Non-pigmented ciliary epithelial cell (primary cell): ENCODE measurements around the gene TXNDC2.
"Not testable (repeated sequence)": the region's sequence is repeated elsewhere in the genome, so short reads cannot be mapped to it uniquely, and the experiment has no call there.

ENCODE experiments used
- DNase-seq: peaks from one replicate; pipeline ENCODE4 v3.0.0-alpha.2; 2010; ENCODE audit warnings: low read depth

Gene TXNDC2

GRCh38 chr18:9885170-9886004 is at the start of gene TXNDC2:
TXNDC2 (plus strand) TSS chr18:9885973; CDS start chr18:9886681, 708 bp downstream.
- DNase-seq, result no peak

- no peak for DNase-seq
Observed at GRCh38 chr18:9838144-9838877, 47.5 kb upstream of the TXNDC2 start.

- DNase-seq, result no peak
Observed at GRCh38 chr18:9839211-9839610, 46.6 kb upstream of the TXNDC2 start.

- no peak for DNase-seq
Observed at GRCh38 chr18:9839853-9840252, 45.9 kb upstream of the TXNDC2 start.

GRCh38 chr18:9841752-9842151 is 44.0 kb upstream of the TXNDC2 start:
- DNase-seq, result no peak

GRCh38 chr18:9842448-9842847 is 43.3 kb upstream of the TXNDC2 start:
- DNase-seq, result no peak

DNA sequence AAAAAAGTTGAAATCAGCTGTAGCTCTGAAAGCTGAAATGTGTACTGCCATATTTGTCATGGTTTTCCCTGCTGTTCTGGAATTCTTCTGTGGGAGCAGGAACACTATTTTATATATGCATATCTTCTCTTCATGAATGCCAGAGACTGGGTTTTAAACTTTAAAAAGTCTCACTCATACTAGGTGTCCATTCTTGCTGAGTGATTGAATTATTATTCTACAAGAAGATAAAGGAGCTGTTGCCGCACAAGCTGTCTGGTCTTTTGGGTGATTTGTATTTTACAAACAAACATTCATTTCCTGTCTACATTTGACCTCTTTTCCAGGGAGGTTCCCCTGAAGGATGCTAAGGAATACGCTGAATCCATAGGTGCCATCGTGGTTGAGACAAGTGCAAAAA is 40.5 kb upstream of the TXNDC2 start:
- no peak for DNase-seq

DNA sequence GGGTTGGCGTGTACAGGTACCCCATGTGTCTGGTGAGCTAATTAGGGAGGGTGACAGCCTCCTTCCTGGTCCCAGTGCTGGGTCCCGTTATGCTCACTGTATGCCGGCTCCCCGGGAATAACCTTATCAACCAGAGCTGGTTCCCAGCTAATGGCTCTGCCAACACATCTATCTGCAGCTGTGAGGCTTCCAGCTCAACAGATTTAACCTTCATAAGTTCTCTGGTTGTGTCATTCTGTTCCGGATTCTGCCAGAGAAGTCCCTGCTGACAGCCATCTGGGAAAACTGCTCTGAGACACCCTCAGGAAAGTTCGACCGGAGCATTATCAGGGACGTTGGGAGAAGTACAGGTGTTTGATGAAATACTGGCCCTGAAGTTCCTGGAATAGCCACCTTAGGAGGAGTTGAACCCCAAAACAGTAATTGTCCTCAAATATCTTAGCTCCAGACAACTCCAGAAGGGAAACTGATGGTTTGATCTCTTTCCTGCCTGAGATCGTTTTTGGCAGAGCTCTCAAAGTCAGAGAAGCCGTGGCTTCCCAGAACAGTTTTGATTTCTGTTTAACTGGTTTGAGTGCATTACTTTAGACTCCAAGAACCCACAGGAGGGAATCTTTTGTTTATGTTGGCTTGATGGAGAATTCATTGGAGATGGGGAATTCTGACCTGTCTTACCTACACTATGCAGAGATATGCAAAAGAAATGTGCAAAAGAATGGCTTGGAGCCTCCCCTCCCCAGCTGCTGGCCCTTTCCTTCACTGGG is 39.4 kb upstream of the TXNDC2 start:
- no peak for DNase-seq

GRCh38 chr18:9848170-9848879 is 37.4 kb upstream of the TXNDC2 start:
- no peak for DNase-seq

- DNase-seq, result no peak
Observed at GRCh38 chr18:9849407-9850283, 36.1 kb upstream of the TXNDC2 start.

DNA sequence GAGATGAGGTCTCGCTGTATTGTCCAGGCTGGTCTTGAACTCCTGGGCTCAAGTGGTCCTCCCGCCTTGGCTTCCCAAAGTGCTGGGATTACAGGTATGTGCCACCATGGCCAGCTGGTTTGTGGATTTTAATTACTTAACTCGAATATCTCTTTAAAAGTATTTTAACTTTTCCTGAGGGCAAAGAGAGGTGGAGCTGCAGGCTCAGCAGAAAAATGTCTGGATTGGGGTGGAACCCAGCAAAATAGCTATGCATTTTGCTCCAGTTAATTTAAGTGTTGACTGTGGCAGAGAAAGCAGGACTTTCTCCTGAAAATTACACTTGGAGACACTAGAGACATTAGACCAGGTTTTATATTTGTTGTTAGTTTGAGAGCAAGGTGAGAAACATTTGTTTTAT is 35.5 kb upstream of the TXNDC2 start:
- no peak for DNase-seq

- no peak for DNase-seq
Observed at GRCh38 chr18:9851511-9851910, 34.3 kb upstream of the TXNDC2 start.

- DNase-seq, result no peak
Observed at GRCh38 chr18:9852266-9853081, 33.3 kb upstream of the TXNDC2 start.

GRCh38 chr18:9854801-9855676 is 30.7 kb upstream of the TXNDC2 start:
- DNase-seq, result no peak

GRCh38 chr18:9855681-9856080 is 30.1 kb upstream of the TXNDC2 start:
- no peak for DNase-seq

GRCh38 chr18:9856092-9856491 is 29.7 kb upstream of the TXNDC2 start:
- no peak for DNase-seq

GRCh38 chr18:9857479-9857998 is 28.2 kb upstream of the TXNDC2 start:
- DNase-seq, result not testable (repeated sequence)

DNA sequence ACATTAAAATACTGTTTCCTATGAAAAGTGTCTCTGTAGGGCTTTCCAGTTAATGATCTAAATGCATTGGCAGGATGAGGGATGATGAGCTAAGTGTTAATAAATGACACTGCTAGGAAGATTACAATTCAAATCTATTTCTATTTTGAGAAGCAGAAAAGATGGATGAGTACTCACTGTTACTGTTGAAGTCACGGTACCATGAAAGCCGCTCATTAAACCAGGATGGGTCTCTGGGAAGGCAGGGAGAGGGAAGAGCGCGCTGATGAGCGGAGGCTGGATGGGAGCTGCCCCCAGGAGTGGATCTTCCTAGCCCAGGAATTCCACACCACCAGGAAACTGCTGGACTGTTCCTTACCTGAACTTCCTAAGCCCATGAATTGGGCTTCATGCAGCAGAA is 27.1 kb upstream of the TXNDC2 start:
- DNase-seq, result no peak

DNA sequence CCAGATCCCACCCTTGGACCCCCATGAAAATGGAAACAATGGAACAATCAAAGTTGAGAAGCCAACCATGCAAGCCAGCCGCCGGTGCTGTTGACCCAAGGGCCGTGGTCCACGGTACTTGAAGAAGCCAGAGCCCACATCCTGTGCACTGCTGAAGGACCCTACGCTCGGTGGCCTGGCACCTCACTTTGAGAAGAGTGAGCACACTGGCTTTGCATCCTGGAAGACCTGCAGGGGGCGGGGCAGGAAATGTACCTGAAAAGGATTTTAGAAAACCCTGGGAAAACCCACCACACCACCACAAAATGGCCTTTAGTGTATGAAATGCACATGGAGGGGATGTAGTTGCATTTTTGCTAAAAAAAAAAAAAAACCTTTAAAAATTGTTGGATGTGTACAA is 26.5 kb upstream of the TXNDC2 start:
- no peak for DNase-seq
